ENCODE data around the gene TOMM20.
"Not testable (repeated sequence)": the region's sequence is repeated elsewhere in the genome, so short reads cannot be mapped to it uniquely, and the experiment has no call there.

The TOMM20 gene

GRCh38 chr1:235107368-235108184, 21.1 kb downstream of the TOMM20 start:
- no peak for DNase-seq (ENCODE audit: low read depth, low spot score)
- H3K4me3 ChIP-seq (ENCODE audit: low read length), result no peak overlapping the region

DNA sequence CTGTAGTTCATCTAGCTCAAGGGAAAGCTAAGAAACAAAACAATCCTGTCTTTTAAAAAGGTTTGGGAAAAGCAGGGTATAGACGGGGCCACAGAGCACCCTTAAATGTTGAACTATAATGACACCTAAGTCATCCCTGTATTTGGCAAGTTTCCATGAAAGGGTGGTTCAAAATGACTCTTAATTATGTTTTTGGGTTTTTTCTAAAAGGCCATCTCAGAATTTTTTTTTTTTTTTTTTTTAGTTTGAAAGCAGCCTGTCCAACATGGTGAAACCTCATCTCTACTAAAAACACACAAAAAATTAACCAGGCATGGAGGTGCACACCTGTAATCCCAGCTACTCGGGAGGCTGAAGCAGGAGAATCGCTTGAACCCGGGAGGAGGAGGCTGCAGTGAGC, 22.2 kb downstream of the TOMM20 start:
- H3K4me3 ChIP-seq (ENCODE audit: low read length), result no peak overlapping the region
- no peak for DNase-seq (ENCODE audit: low read depth, low spot score)

DNA sequence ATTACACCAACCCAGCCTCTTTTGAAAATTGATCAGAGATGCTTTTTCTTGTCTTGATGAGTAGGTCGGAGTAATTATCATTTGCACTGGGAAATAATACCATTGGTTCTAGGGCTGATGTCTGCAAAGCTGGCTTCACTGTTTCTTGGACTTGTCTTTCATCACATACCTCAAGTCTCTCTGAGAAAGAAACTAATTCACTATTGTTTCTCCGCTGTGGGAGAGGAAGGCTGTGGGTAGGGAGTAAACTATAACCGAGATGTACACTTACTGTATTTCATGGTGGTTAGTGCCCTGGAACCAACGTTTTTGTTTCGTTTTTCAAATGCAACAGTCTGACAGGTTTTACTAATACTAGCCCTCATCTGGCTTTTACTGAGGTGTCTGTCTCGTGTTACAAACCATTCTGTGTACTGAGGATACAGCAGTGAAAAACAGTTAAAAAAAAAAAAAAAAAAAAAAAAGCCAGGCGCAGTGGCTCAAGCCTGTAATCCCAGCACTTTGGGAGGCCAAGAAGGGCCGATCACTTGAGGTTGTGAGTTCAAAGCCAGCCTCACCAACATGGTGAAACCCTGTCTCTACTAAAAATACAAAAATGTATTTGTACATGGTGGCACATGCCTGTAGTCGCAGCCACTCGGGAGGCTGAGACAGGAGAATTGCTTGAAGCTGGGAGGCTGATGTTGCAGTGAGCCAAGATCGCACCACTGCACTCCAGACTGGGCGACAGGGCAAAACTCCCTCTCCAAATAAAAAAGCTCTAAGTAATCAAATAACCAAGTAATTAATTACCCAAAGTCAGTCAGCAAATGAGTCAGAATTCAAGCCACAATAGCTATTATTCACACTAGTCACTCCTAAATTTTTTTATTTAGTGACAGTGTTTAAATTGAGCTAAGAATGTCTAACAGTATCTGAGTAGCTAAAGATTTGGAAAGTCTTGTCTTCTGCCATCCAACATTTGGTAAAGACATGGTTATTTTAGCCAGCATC, 23.3 kb downstream of the TOMM20 start:
- no peak overlapping the region for H3K4me3 ChIP-seq (ENCODE audit: low read length)
- DNase-seq (ENCODE audit: low read depth, low spot score), result no peak

- H3K4me3 ChIP-seq (ENCODE audit: low read length), result no peak overlapping the region
- peak; percentile 92 for DNase-seq (ENCODE audit: low read depth, low spot score)
Observed at GRCh38 chr1:235102993-235103411, 25.6 kb downstream of the TOMM20 start.

- no peak overlapping the region for H3K4me3 ChIP-seq (ENCODE audit: low read length)
- DNase-seq (ENCODE audit: low read depth, low spot score), result no peak
Observed at GRCh38 chr1:235102259-235102582, 26.4 kb downstream of the TOMM20 start.

DNA sequence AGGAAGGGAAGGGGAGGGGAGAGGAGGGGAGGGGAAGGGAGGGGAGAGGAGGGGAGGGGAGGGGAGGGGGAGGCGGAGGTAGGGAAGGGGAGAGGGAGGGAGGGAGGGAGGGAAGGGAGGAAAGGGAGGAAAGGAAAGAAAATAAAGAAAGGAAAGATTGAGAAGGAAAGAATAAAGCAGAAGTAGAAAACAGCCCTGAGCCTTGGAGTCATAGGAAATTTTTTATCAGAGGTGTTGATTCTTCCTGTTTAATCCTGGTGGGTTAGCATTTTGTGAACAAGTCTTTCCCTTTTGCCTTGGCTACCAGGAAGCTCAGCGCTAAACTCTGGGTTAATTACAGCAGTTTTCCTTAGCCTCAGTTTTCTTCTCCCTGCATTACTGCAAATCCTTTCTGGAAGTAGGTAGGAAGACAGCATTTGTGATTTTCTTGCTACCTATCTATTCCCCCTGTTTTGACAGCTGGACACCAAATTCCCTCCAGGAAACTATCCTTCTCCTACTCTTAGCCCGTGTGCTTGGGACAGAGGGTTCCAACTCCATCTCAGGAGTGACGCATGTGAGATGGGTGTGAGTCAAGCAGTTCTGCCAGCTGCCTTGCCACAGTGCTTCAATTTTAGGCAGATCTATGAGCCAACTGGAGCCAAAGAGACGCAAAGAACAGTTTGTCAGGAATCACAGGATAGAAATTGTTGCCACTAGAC, 26.9 kb downstream of the TOMM20 start:
- no peak overlapping the region for H3K4me3 ChIP-seq (ENCODE audit: low read length)
- no peak for DNase-seq (ENCODE audit: low read depth, low spot score)

DNA sequence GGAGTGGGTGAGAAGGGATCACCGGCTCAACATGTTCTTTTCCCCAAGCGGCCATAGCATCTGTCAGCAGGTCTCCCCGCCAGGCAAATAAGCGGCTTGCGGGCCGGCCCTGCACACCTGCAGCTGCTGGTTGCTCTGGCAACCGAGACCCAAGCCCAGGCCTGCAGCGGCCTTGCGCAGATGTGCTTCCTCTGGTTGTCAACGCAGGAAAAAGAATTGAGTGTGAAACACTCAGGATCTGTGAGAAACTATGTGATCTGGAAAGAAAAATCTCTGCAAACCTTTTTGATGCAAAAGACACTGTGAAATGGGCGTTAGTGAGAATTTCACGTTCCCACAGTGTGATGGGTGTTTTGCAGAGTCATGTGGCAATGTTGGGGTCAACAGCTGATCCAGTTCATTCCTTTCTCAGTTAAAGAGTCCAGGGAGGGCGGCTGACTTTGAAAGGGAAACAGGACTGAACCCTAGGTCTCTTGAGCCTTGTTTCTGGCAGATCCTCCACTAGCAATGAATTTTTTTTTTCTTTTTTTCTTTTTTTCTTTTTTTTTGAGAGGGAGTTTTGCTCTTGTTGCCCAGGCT, 28.4 kb downstream of the TOMM20 start:
- no peak overlapping the region for H3K4me3 ChIP-seq (ENCODE audit: low read length)
- DNase-seq (ENCODE audit: low read depth, low spot score), result peak; percentile 81

- no peak for DNase-seq (ENCODE audit: low read depth, low spot score)
- no peak overlapping the region for H3K4me3 ChIP-seq (ENCODE audit: low read length)
Observed at GRCh38 chr1:235098991-235099390, 29.6 kb downstream of the TOMM20 start.

DNA sequence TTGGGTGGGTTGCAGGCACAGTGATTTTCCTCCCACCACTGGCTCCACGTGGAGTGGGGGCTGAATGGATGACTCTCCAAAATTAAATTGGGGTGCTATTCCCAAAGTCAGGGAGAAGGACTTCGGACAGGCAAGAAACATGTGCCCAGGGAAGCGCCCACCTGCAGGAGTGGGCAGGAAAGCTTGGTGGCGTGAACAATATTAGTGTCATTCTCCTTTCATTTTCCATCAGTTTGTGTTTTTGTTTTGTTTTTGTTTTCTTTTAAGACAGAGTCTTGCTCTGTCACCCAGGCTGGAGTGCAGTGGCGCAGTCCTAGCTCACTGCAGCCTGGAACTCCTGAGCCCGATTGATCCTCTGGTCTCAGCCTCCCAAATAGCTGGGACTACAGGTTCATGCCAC, 30.1 kb downstream of the TOMM20 start:
- H3K4me3 ChIP-seq (ENCODE audit: low read length), result no peak overlapping the region
- no peak for DNase-seq (ENCODE audit: low read depth, low spot score)

GRCh38 chr1:235097501-235097900, 31.1 kb downstream of the TOMM20 start:
- DNase-seq (ENCODE audit: low read depth, low spot score); H3K4me3 ChIP-seq (ENCODE audit: low read length): not testable (repeated sequence)

- no peak overlapping the region for H3K4me3 ChIP-seq (ENCODE audit: low read length)
- DNase-seq (ENCODE audit: low read depth, low spot score), result no peak
Observed at GRCh38 chr1:235095938-235096562, 32.6 kb downstream of the TOMM20 start.

- peak; percentile 72 for DNase-seq (ENCODE audit: low read depth, low spot score)
- H3K4me3 ChIP-seq (ENCODE audit: low read length), result no peak overlapping the region
Observed at GRCh38 chr1:235093696-235094592, 34.7 kb downstream of the TOMM20 start.

GRCh38 chr1:235093013-235093695, 35.5 kb downstream of the TOMM20 start:
- DNase-seq (ENCODE audit: low read depth, low spot score), result no peak
- H3K4me3 ChIP-seq (ENCODE audit: low read length), result no peak overlapping the region

GRCh38 chr1:235092415-235092814, 36.2 kb downstream of the TOMM20 start:
- H3K4me3 ChIP-seq (ENCODE audit: low read length); DNase-seq (ENCODE audit: low read depth, low spot score): not testable (repeated sequence)

DNA sequence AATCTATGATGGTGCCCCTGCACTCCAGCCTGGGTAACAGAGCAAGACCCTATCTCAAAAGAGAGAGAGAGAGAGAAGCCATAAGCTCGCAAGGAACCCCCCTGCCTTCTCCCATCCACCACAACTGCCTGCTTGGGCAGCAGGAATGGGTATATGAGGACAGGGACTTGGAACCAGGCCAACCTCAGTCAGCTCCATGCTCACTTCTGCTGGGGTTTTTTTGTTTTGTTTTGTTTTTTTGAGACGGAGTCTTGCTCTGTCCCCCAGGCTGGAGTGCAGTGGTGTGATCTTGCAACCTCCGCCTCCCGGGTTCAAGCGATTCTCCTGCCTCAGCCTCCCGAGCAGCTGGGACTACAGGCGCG, 36.6 kb downstream of the TOMM20 start:
- H3K4me3 ChIP-seq (ENCODE audit: low read length); DNase-seq (ENCODE audit: low read depth, low spot score): not testable (repeated sequence)

DNA sequence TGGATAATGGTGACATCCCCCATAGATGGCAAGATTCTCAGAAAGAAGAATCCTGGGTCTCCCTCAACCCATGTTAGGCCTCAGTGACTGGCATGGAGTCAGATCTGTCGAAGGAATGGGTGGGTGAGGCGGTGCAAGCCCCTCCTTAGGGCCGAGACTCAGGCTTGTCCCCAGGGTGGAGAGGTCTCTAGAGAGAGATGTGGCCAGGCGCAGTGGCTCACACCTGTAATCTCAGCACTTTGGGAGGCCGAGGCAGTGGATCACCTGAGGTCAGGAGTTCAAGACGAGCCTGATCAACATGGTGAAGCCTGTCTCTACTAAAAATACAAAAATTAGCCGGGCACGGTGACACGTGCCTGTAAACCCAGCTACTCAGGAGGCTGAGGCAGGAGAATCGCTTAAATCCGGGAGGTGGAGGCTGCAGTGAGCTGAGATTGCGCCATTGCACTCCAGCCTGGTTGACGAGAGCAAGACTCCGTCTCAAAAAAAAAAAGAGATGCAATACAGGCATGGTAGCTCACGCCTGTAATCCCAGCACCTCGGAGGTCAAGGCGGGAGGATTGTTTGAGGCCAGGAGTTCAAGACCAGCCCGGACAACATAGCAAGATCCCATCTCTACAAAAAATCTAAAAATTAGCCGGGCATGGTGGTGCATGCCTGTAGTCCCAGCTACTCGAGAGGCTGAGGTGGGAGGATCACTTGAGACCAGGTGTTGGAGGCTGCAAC, 37.2 kb downstream of the TOMM20 start:
- DNase-seq (ENCODE audit: low read depth, low spot score); H3K4me3 ChIP-seq (ENCODE audit: low read length): not testable (repeated sequence)
